Hippocampal formation (tissue), 2 donors: ENCODE results near the gene ABCA7.
"Not testable (repeated sequence)": the region's sequence is repeated elsewhere in the genome, so short reads cannot be mapped to it uniquely, and the experiment has no call there.

Experiments
- DNase-seq, 2 donors: peaks; one replicate each; lab custom pipeline; 2025; lab: John Stamatoyannopoulos, UW

Gene ABCA7

DNA sequence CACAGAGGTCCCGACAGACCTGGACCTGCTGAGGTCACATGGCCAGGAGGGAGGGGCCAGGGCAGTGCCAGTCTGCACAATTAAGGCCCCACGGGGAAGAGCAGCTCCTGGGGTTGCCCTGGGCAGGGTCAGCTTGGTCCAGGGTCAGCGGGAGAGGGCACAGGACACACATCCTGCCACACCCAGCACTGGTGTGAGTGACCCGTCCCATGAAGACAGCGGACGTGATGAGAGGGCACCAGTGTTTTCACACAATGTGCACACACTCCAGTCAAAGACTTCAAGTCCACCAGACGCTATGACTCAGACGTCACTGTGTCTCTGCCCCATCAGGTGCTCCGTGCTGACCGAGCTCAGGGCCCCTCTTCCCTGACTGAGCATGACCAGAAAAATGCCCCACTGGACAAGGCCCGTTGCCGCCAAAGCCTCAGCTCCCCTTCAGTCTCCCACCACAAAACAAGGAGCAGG, 23.2 kb upstream of the ABCA7 start:
- no peak for DNase-seq

DNA sequence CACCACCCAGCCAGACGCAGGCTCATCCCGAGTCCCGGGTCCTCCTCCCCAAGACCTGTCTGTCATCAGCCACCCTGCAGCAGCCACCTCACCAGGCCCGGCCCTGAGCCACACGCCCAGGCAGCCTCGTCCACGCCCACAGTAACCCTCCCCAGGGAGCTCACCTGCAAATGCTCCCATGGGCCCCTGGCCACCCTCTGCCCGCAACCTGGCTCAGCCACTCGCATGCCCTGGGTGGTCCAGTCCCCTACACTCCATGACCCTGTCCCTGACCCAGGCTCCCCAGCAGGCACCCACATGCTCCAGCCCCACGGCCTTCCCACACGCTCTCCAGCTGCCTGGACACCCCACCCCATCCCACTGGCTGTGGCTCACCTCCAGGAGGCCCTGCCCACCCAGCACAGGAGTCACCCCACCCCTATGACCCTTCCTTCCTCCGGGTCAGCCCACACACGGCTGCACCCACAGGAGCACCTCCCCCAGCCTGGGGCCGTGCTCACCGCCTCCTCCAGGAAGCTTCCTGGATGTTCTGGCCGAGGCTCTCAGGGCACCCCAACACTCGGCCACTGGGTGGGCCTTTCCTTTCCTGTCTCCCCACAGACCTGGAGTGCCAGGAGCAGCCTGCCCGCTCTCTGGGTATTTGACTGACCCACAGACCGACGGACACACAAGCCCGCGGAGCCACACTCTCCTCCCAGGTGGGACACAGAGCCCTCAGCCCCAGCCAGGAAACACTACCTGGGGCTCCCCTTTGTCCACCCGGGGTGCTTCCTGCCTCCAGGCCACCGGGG, 22.6 kb upstream of the ABCA7 start:
- no peak for DNase-seq

DNA sequence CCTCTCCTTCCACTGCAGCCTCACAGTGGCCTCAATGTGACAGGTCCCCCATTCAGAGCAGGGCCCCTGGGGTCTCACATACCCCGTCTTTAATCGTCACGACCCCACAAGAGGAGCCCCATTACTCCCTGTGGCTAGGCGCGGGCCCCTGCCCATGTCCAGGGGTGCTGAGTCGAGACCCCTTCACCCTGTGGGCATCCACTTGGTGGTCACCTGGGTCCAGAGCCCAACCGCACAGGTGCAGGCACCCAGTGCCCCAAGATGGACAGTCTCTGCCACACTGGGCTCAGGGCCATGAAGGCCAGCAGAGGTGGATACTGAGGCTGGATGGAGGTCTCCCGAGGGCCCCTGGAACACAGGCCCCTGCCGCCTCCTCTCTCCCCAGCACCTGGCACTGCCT, 22.0 kb upstream of the ABCA7 start:
- DNase-seq = no peak

DNA sequence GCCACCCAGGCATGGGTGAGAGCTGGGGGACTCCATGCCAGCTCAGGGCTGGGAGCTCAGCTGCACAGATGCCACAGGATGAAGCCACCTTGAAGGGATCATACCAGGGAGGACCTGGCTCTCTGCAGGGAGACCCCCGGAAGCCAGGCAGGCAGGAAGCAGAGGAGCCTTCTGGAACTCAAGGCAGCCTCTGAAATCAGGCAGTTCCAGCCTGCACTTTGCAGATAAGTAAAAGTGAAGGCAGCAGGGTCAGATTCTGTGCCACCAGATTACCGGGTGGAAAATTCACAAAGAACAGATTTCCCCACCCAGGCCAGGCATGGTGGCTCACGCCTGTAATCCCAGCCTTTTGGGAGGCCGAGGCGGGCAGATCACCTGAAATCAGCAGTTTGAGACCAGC, 21.5 kb upstream of the ABCA7 start:
- DNase-seq = no peak

DNA sequence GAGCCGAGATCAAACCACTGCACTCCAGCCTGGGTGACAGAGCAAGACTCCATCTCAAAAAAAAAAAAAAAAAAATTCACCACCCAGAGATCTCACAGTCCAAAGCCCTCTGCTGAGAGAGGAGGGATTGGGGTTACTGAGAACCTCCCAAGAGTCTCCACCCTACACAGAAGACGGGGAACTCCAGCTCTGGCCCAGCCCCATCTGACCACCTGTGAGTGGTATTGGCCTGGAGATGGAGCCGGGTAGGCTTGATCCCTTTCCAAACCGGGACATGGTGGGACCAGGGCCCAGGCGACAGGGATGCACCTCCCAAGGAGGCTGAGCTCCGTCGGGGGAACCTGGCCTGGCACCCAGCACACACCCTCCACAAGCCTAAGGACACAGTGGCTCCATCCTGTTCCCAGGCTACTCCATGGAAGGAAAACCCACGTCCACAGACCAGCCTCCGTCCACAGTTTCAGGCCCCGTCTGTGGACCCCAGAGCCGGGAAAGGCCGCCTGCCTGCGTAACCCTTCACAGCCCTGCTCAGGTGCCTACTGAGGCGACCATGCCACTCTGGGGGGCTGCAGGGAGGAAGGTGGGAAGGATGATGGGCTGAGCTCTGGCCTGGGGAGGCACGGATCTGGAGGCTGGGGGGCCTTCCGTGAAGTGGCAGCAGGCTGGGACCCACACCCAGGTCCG, 20.8 kb upstream of the ABCA7 start:
- no peak for DNase-seq

DNA sequence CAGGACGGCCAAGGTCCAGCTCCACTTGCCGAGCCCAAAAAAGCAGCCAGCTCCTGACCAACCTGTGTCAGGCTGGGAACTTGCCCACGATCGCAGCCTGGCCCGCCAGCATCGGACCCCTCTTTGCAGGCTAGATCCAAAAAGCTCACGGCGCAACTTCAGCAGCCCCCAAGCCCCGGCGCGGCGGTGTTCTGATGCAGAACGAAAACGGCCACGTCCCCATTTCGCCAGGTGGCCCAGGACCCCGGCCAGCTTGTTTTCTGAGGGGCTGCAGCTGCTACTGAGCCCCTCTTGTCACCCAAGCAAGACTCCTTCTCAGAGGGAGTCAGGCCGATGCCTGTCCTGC, 20.3 kb upstream of the ABCA7 start:
- DNase-seq = no peak

DNA sequence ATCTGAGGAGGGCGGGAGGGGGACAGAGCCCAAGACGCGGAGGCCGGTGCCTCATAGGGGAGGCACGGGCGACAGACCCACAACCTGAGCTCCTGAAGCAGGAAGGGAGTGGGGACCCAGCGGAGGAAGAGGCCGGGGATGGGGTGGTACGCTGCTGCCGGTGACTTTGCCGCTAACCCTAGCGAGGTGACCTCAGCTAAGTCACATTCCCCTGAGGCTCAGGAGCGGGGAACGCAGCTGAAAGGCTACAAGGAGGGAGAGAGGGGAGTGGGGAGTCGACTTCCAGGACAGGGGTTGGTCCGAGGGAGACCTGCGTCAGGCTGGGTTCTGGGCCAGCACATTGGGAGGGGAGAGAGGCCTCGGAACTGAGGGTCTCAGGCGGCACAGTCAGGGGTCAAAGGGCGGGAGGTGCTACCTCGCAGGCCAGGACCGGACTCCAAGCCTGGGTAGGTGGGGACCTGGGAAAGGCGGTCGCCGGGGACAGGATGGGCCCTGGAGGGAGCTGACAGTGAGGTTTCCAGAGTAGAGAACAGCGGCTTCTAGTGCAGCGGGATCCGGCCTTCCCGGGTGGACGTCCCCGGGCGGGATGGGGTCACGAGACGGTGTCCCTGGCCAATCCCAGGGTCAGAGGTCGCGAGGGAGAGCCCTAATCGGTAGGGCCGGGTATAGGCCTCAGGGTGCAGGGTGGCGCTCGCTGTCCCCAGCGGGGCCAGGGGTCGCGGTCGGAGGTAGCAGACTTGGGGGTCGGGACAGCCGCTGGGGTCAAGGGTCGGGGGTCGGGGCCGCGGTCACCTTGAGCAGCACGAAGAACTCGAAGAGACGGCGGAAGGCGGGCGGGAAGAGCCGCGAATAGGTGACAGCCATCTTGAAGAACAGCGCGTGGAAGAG, 19.7 kb upstream of the ABCA7 start:
- no peak for DNase-seq

DNA sequence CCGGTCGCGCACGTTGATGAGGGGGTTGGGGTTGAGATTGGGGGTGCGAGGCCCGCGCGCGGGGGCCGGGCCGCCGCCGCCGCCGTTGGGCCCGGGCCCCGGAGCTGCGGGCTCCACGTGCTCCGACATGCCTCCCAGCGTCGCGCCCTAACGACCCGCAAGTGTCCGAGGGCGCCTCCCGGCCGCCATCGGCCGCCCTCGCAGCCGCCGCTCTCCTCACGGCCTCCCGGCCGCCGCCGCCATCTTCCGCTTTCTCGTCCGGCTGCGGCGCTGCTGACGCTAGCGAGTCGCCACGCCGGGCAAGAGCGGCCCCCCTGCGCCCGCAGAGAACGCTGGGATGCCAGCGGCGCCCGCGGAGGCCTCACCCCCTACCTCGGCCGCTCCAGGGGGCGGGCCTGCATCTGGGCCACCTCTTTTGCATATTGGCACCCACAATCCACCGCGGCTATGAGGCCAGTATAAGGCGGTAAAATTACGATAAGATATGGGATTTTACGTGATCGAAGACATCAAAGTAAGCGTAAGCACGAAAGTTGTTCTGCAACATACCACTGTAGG, 19.0 kb upstream of the ABCA7 start, which contains the start of gene TMEM259:
Gene TMEM259 (minus strand): TSS at position 256 of the 558 bp plus-strand sequence. CDS start 127 bp downstream, at position 129.
- DNase-seq = peak; percentile 96 to 97

DNA sequence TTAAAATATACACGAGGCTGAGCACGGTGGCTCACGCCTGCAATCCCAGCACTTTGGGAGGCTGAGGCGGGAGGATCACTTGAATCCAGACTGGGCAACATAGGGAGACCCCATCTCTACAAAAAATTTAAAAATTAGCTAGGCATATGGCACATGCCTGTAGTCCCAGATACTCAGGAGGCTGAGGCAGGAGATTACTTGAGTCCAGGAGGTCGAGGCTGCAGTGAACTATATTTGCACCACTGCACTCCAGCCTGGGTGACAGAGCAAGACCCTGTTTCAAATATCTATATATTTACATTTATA, 16.1 kb upstream of the ABCA7 start:
- DNase-seq = not testable (repeated sequence)

DNA sequence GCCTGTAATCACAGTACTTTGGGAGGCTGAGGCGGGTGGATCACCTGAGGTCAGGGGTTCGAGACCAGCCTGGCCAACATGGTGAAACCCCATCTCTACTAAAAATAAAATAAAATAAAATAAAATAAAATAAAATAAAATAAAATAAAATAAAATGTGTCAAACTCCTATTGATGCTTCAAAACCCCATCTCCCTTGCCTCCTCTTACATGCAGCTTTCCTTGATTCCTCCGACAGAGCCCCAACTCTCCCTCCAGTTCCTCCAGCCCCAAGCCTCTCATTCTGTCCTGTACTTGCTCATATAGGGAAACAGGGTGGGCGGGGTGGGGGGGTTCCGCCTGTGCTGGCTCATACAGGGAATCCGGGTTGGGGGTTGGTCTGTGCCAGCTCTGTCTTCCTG, 14.8 kb upstream of the ABCA7 start:
- not testable (repeated sequence) for DNase-seq

DNA sequence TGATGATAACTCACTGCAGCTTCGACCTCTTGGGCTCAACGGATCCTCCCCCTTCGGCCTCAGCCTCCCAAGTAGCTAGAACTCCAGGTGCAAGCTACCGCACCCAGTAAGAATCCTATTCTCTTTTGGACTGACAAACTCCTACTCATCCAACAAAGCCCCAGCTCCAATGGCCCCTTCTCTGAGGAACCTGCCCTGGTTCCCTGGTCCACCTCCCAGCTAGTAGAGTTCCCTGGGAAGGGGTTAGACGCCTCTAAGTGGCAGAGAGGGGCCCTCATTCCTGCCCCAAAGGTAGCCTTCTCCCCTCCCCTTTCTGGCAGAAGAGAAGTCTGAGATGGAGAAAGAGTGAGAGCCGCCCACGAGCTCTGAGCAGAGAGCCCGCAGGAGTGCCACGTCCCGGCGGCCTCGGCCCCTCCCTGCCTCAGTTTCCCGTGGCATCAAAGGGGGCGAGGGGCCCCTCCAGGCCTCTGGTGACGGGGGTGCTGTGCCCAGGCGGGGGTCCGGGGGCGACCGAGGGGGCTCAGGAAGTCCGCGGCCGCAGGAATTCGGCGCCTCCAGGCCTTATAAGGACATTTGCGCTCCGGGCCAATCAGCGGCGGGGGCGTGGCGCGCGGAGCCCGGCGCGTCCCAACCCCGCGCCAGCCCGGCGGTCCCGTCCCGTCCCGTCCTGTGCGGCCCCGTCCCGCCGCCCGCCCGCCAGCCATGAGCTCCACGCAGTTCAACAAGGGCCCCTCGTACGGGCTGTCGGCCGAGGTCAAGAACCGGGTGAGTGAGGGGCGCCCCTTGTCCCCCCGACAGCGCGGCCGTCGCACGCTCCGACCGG, 13.7 kb upstream of the ABCA7 start, which contains the start of gene CNN2:
Gene CNN2 (plus strand): TSS at position 649 of the 823 bp plus-strand sequence. CDS start 54 bp downstream, at position 703.
- no peak for DNase-seq

DNA sequence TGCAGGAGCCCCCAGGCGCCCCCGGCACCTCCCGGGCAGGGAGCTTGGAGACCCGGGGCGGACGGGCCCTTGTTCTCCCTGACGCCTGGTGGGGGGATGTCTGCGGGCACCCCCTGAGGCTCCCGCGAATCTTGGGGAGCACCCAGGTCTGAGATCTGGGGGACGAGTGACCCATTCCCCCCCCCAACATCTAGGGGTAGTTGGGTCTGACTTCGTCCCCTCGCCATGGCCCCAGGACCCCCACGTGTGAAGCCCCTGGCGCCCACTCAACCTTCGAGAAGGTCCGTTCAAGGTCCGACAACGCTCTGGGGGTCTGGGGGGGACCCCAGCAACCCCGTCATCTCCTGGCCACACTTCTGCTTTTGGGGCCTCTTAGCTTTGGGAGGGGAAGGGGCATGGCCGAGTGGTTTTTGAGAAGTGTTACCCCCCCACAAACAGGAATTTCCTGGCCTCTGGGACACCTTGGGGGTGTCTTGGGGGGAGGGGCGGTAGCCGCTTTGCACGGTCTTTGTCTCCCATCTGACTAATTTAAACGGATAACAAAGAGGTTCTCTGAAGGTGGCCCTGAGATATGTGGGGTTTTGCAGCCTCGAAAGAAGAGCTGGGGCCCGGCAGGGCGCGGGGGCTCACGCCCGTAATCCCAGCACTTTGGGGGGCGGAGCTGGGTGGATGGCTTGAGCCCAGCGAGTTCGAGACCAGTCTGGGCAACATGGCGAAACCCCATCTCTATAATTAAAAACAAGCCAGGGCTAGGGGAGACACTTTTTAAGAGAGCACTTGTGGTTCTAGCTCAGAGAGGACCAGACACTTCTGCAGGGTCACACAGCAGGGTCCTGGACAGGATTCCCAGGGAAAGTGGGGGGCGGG, 12.9 kb upstream of the ABCA7 start:
- DNase-seq = no peak

DNA sequence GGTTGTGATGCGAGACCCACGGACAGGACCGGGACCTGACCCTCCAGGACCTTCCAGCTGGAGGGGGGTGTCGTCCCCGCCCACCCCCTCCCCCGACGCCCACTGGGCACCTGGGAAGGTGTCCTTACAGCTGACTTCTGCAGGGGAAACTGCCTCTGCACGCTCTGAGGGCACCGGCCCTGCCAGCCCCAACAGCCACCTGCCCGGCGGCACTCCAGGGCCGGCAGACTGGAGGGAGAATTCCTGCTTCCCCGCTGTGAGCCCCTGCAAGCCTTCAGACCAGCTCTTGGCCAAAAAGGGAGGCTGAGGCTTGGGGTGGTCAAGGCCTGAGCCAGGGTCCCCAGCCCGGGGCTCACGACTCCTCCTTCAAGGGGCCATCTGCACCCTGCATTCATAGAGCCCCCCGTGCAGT, 12.3 kb upstream of the ABCA7 start:
- DNase-seq = no peak

DNA sequence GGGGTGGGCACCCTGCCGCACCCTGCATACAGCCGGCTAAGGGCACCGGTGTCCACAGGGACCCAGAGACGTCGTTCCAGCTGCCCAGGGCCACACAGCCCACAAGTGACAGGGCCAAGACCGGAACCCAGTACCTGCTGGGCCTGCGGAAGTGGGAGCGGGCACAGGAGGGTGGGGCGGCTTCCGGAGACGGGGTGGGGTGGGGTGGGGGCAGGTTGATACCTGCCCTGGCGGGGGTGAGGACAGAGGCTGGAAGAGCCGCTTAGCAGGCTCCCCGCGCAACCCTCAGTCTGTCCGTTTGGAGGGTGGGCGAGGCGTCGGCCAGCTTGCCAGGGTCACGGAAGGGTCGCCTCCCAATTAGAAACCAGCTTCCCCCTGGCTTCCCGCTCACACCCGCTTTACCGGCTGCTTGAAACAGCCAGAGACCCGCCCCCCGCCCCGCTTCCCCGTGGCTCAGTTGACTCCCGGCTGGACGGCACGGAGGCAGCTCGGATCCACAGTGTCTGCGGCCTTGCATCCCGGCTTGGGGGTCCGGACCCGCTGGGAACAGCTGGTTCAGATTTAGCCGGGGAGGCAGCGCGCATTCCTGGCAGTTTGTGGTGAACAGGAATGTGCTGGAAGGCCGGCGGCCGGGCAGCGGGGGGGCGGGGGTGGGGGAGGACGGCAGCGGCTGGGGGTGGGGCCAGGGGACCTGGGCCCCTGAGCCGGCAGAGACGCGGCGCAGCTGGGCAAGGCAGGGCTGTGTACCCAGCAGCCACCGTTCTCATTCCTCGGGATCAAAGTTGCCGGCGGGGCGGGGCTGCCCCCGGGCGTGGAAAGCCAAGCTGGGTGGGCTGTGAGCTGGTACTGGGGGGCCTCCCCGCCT, 11.6 kb upstream of the ABCA7 start:
- DNase-seq = no peak

DNA sequence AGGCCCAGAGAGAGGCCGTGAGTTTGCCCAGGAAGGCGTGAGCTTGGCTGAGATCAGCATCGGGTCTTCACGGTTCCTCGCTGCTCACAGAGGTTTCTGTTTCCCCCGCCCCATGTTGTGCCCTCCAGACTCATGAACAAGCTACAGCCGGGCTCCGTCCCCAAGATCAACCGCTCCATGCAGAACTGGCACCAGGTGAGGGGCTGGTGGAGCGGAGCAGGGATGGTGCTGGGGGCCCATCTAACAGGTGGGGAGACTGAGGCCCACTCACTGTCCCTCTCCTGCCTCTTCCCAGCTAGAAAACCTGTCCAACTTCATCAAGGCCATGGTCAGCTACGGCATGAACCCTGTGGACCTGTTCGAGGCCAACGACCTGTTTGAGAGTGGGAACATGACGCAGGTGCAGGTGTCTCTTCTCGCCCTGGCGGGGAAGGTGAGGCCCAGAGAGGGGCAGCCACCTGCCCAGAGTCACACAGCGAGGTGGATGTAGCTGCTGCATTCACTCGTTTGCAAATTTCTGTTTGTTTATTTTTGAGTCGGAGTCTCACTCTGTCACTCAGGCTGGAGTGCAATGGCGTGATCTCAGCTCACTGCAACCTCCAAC, 7.5 kb upstream of the ABCA7 start:
- no peak for DNase-seq

DNA sequence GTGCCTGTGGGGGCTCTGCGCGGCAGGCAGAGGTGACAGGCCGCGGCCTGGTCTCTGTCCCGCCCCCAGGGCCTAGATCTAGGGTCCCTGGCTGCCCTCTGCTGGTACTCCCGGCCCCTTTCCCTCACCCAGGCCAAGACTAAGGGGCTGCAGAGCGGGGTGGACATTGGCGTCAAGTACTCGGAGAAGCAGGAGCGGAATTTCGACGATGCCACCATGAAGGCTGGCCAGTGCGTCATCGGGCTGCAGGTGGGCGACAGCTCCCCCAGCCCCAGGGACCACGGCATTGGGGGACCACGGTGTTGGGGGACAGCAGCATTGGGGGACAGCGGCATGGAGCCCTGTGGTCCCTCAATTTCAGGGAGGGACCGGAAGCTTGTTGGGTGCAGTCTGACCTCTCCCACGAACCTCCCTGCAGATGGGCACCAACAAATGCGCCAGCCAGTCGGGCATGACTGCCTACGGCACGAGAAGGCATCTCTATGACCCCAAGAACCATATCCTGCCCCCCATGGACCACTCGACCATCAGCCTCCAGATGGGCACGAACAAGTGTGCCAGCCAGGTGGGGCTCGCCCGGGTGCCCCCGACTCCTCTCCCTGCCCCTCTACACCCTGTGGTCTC, 3.8 kb upstream of the ABCA7 start:
- DNase-seq = no peak

DNA sequence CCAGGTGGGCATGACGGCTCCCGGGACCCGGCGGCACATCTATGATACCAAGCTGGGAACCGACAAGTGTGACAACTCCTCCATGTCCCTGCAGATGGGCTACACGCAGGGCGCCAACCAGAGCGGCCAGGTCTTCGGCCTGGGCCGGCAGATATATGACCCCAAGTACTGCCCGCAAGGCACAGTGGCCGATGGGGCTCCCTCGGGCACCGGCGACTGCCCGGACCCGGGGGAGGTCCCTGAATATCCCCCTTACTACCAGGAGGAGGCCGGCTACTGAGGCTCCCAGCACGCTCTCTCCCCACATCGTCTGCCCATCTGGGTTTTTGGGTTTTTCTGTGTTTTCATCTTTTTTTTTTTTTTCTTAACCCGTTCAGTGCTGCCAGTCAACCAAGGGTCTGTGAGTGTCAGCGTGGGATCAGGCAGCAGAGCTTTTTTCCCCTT, 2.3 kb upstream of the ABCA7 start:
- no peak for DNase-seq

DNA sequence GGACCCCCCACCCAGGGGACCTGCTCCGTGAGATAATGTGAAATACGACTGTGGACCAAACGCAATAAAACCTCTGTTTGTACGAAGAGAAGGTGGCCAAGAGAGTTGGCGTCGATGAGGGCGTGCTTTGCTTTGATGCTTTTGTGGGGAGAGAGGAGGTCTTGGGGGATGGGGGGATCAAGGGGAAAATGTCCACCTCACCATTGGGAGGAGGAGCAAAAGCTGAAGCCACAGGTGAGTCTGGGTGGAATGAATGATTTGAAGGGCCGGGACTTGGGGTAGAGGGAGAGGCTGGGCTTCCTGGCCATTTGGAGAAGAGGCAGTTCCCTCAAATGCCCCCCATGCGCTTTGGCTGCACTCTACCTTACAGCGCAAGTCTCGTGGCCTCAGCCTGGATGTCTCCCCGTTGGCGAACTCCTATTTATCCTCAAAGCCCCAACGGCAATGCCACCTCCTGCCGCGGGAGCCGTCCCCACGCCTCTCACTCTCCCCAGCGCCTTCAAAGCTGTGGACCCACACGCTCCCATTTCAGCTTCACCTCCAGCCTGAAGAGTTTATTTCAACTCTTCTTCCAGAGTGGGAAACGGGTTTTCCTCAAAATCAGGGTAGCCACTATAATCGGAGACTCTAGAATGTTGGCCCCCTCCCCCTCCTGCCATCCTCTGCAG, 795 bp upstream of the ABCA7 start:
- no peak for DNase-seq
